ENCODE measurements around the gene PROSER3.

DNA sequence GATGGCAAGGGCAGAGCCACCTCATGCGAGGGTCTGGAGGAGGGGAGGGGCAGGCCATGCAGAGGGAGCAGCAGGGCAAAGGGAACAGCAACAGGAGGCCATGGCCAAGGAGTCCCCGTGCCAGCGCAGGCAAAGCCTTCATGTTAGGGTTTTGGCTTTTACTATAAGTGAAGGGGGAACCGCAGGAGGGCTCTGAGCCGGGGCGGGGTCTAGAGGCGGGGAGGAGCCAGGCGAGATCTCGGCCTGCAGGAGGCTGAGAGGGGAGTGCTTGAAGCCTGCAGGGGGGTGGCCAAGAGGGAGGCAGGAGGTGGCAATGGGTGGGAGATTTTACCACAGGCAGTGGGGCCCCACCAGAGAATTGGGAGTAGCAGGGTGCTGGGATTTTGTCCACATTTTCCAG, 23.7 kb downstream of the PROSER3 start:
- TF ChIP-seq, protein P1, sequence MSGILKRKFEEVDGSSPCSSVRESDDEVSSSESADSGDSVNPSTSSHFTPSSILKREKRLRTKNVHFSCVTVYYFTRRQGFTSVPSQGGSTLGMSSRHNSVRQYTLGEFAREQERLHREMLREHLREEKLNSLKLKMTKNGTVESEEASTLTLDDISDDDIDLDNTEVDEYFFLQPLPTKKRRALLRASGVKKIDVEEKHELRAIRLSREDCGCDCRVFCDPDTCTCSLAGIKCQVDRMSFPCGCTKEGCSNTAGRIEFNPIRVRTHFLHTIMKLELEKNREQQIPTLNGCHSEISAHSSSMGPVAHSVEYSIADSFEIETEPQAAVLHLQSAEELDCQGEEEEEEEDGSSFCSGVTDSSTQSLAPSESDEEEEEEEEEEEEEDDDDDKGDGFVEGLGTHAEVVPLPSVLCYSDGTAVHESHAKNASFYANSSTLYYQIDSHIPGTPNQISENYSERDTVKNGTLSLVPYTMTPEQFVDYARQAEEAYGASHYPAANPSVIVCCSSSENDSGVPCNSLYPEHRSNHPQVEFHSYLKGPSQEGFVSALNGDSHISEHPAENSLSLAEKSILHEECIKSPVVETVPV (CRISPR knock-in tag; IDR thresholded peaks at IDR 0.05), result no peak
- TF ChIP-seq ZNF565 (CRISPR knock-in tag; conservative IDR thresholded peaks at IDR 0.05; ENCODE audit: low read depth) (no peak), ZFP3 (CRISPR knock-in tag; IDR thresholded peaks at IDR 0.05) (no peak), OSR1 (CRISPR knock-in tag; IDR thresholded peaks at IDR 0.05) (no peak), ZFP30 (CRISPR knock-in tag; IDR thresholded peaks at IDR 0.05) (no peak), RARB (CRISPR knock-in tag; IDR thresholded peaks at IDR 0.05) (no peak), ARNTL (CRISPR knock-in tag; IDR thresholded peaks at IDR 0.05; ENCODE audit: borderline replicate concordance, low read depth) (no peak), BACH2 (CRISPR knock-in tag; IDR thresholded peaks at IDR 0.05; ENCODE audit: borderline replicate concordance) (no peak), ESRRG (CRISPR knock-in tag; IDR thresholded peaks at IDR 0.05) (no peak)
- TF ChIP-seq, protein P2, sequence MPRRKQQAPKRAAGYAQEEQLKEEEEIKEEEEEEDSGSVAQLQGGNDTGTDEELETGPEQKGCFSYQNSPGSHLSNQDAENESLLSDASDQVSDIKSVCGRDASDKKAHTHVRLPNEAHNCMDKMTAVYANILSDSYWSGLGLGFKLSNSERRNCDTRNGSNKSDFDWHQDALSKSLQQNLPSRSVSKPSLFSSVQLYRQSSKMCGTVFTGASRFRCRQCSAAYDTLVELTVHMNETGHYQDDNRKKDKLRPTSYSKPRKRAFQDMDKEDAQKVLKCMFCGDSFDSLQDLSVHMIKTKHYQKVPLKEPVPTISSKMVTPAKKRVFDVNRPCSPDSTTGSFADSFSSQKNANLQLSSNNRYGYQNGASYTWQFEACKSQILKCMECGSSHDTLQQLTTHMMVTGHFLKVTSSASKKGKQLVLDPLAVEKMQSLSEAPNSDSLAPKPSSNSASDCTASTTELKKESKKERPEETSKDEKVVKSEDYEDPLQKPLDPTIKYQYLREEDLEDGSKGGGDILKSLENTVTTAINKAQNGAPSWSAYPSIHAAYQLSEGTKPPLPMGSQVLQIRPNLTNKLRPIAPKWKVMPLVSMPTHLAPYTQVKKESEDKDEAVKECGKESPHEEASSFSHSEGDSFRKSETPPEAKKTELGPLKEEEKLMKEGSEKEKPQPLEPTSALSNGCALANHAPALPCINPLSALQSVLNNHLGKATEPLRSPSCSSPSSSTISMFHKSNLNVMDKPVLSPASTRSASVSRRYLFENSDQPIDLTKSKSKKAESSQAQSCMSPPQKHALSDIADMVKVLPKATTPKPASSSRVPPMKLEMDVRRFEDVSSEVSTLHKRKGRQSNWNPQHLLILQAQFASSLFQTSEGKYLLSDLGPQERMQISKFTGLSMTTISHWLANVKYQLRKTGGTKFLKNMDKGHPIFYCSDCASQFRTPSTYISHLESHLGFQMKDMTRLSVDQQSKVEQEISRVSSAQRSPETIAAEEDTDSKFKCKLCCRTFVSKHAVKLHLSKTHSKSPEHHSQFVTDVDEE (CRISPR knock-in tag; IDR thresholded peaks at IDR 0.05), result no peak
- TF ChIP-seq, protein P3, sequence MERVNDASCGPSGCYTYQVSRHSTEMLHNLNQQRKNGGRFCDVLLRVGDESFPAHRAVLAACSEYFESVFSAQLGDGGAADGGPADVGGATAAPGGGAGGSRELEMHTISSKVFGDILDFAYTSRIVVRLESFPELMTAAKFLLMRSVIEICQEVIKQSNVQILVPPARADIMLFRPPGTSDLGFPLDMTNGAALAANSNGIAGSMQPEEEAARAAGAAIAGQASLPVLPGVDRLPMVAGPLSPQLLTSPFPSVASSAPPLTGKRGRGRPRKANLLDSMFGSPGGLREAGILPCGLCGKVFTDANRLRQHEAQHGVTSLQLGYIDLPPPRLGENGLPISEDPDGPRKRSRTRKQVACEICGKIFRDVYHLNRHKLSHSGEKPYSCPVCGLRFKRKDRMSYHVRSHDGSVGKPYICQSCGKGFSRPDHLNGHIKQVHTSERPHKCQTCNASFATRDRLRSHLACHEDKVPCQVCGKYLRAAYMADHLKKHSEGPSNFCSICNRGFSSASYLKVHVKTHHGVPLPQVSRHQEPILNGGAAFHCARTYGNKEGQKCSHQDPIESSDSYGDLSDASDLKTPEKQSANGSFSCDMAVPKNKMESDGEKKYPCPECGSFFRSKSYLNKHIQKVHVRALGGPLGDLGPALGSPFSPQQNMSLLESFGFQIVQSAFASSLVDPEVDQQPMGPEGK (CRISPR knock-in tag; IDR thresholded peaks at IDR 0.05; ENCODE audit: borderline replicate concordance), result no peak

Data from SK-N-SH treated with all-trans-retinoic acid at 6 μM for 48 hours (cell line).